GM12872 (cell line): ENCODE measurements around the gene FILIP1L.

ENCODE experiments used
- CTCF ChIP-seq: IDR thresholded peaks from 3 replicates; pipeline ENCODE4 v1.5.1; 2011; ENCODE audit warnings: low read depth, mild to moderate bottlenecking, low read length, moderate library complexity; ENCODE audit not compliant: insufficient read depth

The FILIP1L gene

GRCh38 chr3:99867594-99868310 lies 246.5 kb downstream of the FILIP1L start:
- TF ChIP-seq CTCF: no peak

- no peak for TF ChIP-seq CTCF
These were observed 248.0 kb downstream of the FILIP1L start for GRCh38 chr3:99866261-99866761.

GRCh38 chr3:99865321-99865720 lies 249.0 kb downstream of the FILIP1L start:
- TF ChIP-seq CTCF: no peak

GRCh38 chr3:99864289-99864688 lies 250.0 kb downstream of the FILIP1L start:
- no peak for TF ChIP-seq CTCF

GRCh38 chr3:99863588-99863987 lies 250.7 kb downstream of the FILIP1L start:
- TF ChIP-seq CTCF: no peak

GRCh38 chr3:99863002-99863401 lies 251.3 kb downstream of the FILIP1L start:
- no peak for TF ChIP-seq CTCF

GRCh38 chr3:99862208-99862607 lies 252.1 kb downstream of the FILIP1L start:
- TF ChIP-seq CTCF: no peak
